AG09309 (cell line): ENCODE results near the gene PPFIBP2.

Experiments
- DNase-seq: peaks from one replicate; pipeline ENCODE4 v3.0.0-alpha.2; 2010; ENCODE audit warnings: low read depth
- H3K4me3 ChIP-seq: 2 replicates; pipeline ENCODE4 v1.5.1; 2011; ENCODE audit warnings: mild to moderate bottlenecking, low read depth, low read length, moderate library complexity; ENCODE audit not compliant: control insufficient read depth
- CTCF ChIP-seq: IDR thresholded peaks from 2 replicates; pipeline ENCODE4 v1.5.1; 2011; ENCODE audit warnings: mild to moderate bottlenecking, low read depth, low read length, inconsistent platforms; ENCODE audit not compliant: insufficient read depth, control insufficient read depth; ENCODE audit errors: missing control alignments

PPFIBP2 gene

DNA sequence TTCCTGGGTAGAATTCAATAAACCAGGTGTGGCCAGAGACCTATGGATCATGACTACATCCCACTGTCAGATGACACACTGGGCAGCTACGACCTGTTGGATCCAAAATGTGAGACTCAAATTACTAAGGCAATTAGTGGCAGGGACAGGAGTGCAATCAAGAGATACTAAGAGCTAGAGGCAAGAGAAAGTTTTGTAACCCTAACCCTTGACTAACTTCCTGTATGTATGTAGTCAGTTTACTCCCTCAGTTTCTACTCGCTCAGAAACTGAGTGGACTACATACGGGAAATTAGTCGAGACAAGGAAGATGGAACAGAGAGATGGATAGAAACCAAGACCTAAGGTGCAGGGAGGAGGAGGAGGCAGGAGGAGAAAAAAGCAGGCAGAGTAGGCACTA, 156.8 kb downstream of the PPFIBP2 start:
- H3K4me3 ChIP-seq: no peak overlapping the region
- no peak for DNase-seq
- TF ChIP-seq CTCF: no peak

DNA sequence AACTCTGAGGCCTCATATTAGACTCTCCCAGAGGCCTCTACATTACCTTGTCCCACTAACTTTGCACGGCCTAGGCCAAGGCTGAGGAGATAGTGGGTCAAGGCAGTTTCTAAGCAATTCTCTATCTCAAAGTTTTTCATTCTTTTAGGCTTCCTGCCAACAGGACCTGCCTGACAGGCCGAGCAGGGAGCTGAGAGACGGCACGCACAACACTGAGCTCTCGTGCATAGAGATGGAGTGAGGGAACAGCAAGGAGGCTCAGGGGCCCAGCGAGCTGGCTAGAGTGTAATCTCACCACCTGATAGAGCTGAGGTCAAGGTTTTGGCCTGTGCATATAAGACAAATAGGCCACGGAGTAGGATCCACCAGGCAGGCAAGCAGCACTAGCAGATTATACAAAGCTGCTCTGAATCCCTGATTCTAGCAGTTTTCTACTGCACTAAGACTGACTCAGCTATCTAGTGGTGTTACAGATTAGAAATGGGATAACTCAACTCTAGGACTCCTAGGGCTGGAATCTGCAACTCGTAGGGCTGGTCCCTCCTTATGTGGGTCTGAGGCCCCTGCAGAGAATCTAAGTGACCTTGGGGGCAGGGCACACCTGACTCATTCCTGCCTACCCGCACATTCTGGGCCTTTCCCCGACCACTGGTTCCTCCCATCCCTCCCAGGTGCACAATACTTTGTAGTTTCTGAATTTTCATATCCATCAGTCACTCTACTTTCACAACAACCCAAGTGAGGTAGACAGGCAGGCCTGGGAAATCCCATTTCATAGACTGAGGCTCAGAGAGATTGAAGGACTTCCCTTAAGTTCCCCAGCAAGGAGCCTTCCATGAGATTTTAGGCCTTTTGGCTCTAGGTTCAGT, 157.8 kb downstream of the PPFIBP2 start:
- no peak for TF ChIP-seq CTCF
- no peak overlapping the region for H3K4me3 ChIP-seq
- no peak for DNase-seq

- DNase-seq: no peak
- no peak for TF ChIP-seq CTCF
- peak overlapping the region; percentile 51 for H3K4me3 ChIP-seq
Observed at GRCh38 chr11:7672276-7672959, 158.6 kb downstream of the PPFIBP2 start.

GRCh38 chr11:7672960-7673723, 159.3 kb downstream of the PPFIBP2 start, which contains the start of gene CYB5R2:
Gene CYB5R2, minus strand, starts transcription at chr11:7673500. Its CDS starts 675 bp downstream, at chr11:7672825.
- no peak for TF ChIP-seq CTCF
- H3K4me3 ChIP-seq: peak within 1 kb of the TSS; percentile 51
- DNase-seq: no peak

GRCh38 chr11:7673724-7674434, 160.1 kb downstream of the PPFIBP2 start:
- peak overlapping the region; percentile 51 for H3K4me3 ChIP-seq
- no peak for DNase-seq
- no peak for TF ChIP-seq CTCF

DNA sequence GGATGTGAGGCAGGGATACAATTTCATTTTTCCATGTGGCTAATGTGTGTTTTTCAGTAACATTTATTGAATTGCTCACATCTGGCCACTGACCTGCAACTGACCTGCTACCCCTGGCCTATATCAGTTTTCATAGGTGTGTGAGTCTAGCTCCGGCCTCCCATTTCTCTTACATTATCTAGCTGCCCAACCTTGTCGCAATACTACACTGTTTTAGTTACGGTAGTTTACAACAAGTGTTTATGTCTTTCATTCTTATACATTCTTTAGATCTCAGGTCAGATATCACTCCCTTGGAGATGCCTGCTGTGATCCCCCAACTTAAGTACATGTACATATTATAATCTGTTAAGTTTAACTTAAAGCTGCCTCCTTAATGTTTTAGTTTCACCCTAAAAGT, 161.8 kb downstream of the PPFIBP2 start:
- DNase-seq: no peak
- TF ChIP-seq CTCF: no peak
- H3K4me3 ChIP-seq: no peak overlapping the region
